Endothelial cell of umbilical vein (primary cell): Measurements from ENCODE around the gene MRPL48. TPM values are rescaled to one million over a fixed set of nuclear protein-coding genes. Genes with fewer than 3 reads are reported as not detected.

Source experiments
- BruUV-seq: library from RNA; stranded (reverse); fragments of 400-500 nt; replicated peaks from 2 replicates; lab custom pipeline; 2021; lab: Mats Ljungman, UMichigan
- CTCF ChIA-PET: fragments of 300-600, 350-600 bp; sonication (Branson Sonifier 250); formaldehyde crosslinking; loops from one replicate; lab custom pipeline; 2021; ENCODE audit warnings: antibody characterized with exemption, inconsistent platforms; lab: Charles Lee
- POLR2A ChIA-PET: fragments of 300-600, 350-600 bp; sonication (Branson Sonifier 250); formaldehyde crosslinking; loops from one replicate; lab custom pipeline; 2021; ENCODE audit warnings: antibody characterized with exemption, inconsistent platforms; lab: Charles Lee
- DNase-seq: peaks from one replicate; pipeline ENCODE4 v3.0.0-alpha.2; 2011; ENCODE audit warnings: low read depth, low spot score
- FAIRE-seq: peaks from 2 replicates; lab custom pipeline; 2011; peaks lifted over from hg19 to GRCh38; lab: Jason Lieb, UNC
- H2AFZ ChIP-seq: 2 replicates; pipeline ENCODE4 v1.6.0; 2012; ENCODE audit warnings: low read depth, low read length, control low read depth, inconsistent platforms
- H3K27ac ChIP-seq: 2 replicates; pipeline ENCODE4 v1.5.1; 2011; ENCODE audit warnings: low read depth, mild to moderate bottlenecking, control low read depth, low read length, moderate library complexity; ENCODE audit not compliant: insufficient read depth
- H3K27me3 ChIP-seq, 2 experiments: 2 replicates each; pipeline versions ENCODE4 v1.6.0 to v1.6.1; 2011; ENCODE audit warnings: low read length in 2 of 2, mixed read lengths in 1 of 2; ENCODE audit not compliant: control insufficient read depth in 2 of 2, insufficient read depth in 2 of 2
- H3K36me3 ChIP-seq, 2 experiments: 2 replicates in 1 of 2; 3 replicates in 1 of 2; pipeline ENCODE4 v1.5.1; 2011; ENCODE audit warnings: low read length in 2 of 2, mild to moderate bottlenecking in 1 of 2, moderate library complexity in 1 of 2; ENCODE audit not compliant: control insufficient read depth in 2 of 2, insufficient read depth in 2 of 2; ENCODE audit errors: extremely low read depth in 1 of 2
- H3K4me1 ChIP-seq: 3 replicates; pipeline ENCODE4 v1.5.1; 2011; ENCODE audit warnings: mild to moderate bottlenecking, low read length; ENCODE audit not compliant: control insufficient read depth, insufficient read depth; ENCODE audit errors: extremely low read depth
- H3K4me2 ChIP-seq: 2 replicates; pipeline ENCODE4 v1.6.1; 2011; ENCODE audit warnings: low read length, control low read depth, mixed read lengths; ENCODE audit not compliant: insufficient read depth
- H3K4me3 ChIP-seq, 3 experiments: fragments of 200-600 bp in 1 of 3; sonication (generic), shearing (Covaris generic) in 1 of 3; replicated peaks in 1 of 3; 2 replicates each; pipeline ENCODE4 v1.5.1; 2011 to 2016; ENCODE audit warnings: control low read depth in 3 of 3, low read length in 3 of 3, mild to moderate bottlenecking in 2 of 3, inconsistent platforms in 1 of 3, low read depth in 1 of 3, moderate library complexity in 1 of 3; ENCODE audit not compliant: insufficient read depth in 1 of 3
- H3K79me2 ChIP-seq: 2 replicates; pipeline ENCODE4 v1.6.0; 2012; ENCODE audit warnings: low read length, inconsistent platforms; ENCODE audit not compliant: control insufficient read depth, insufficient read depth
- H3K9ac ChIP-seq: replicated peaks from 2 replicates; pipeline ENCODE3; 2011; ENCODE audit warnings: low read length, control low read depth; ENCODE audit not compliant: insufficient read depth; ENCODE audit errors: extremely low read depth
- H3K9me1 ChIP-seq: replicated peaks from 3 replicates; pipeline ENCODE4 v1.6.0; 2011; ENCODE audit warnings: mild to moderate bottlenecking, low read length; ENCODE audit not compliant: control insufficient read depth, insufficient read depth; ENCODE audit errors: extremely low read depth
- H3K9me3 ChIP-seq: replicated peaks from 2 replicates; pipeline ENCODE4 v1.5.1; 2012; ENCODE audit warnings: low read length, inconsistent platforms; ENCODE audit not compliant: control insufficient read depth, insufficient read depth
- H4K20me1 ChIP-seq: replicated peaks from 2 replicates; pipeline ENCODE3; 2011; ENCODE audit warnings: mild to moderate bottlenecking, low read length; ENCODE audit not compliant: control insufficient read depth, insufficient read depth; ENCODE audit errors: extremely low read depth
- EZH2 ChIP-seq: IDR thresholded peaks from 2 replicates; pipeline ENCODE4 v1.6.1; 2012; ENCODE audit warnings: borderline replicate concordance, low read depth, mild to moderate bottlenecking, moderate library complexity, low read length, inconsistent platforms; ENCODE audit not compliant: severe bottlenecking
- FOS ChIP-seq: IDR thresholded peaks from 2 replicates; pipeline ENCODE4 v1.6.1; 2011; ENCODE audit warnings: mild to moderate bottlenecking, low read length, moderate library complexity, borderline replicate concordance; ENCODE audit not compliant: insufficient read depth
- GATA2 ChIP-seq: IDR thresholded peaks from 2 replicates; pipeline ENCODE4 v1.7.0; 2011; ENCODE audit warnings: low read depth, mild to moderate bottlenecking, moderate library complexity, mixed read lengths, low read length; ENCODE audit not compliant: insufficient read length, insufficient read depth
- JUN ChIP-seq: IDR thresholded peaks from 2 replicates; pipeline ENCODE4 v1.6.1; 2011; ENCODE audit warnings: borderline replicate concordance, low read depth; ENCODE audit not compliant: insufficient read length, insufficient read depth
- MAX ChIP-seq: IDR thresholded peaks from 2 replicates; pipeline ENCODE4 v1.6.1; 2011; ENCODE audit not compliant: insufficient read depth, insufficient read length
- MYC ChIP-seq: IDR thresholded peaks from one replicate; pipeline ENCODE4 v1.6.1; 2011; ENCODE audit warnings: mild to moderate bottlenecking, low read depth, low read length
- POLR2A ChIP-seq: IDR thresholded peaks from 2 replicates; pipeline ENCODE4 v1.6.1; 2012; ENCODE audit warnings: low read depth, mild to moderate bottlenecking, control low read depth, low read length
- POLR2AphosphoS5 ChIP-seq: IDR thresholded peaks from 2 replicates; pipeline ENCODE4 v1.6.1; 2012; ENCODE audit warnings: low read depth, mild to moderate bottlenecking, control low read depth, low read length, moderate library complexity; ENCODE audit not compliant: insufficient read depth
- dilution Hi-C: fragments of 300-500 bp; cut with MboI; formaldehyde crosslinking; loops from one replicate; pipeline ENCODE4 v1.15.0; 2019; ENCODE audit warnings: low sequenced_read_pairs; ENCODE audit not compliant: extremely low pct_ligation_motif_present
- intact Hi-C: fragments of 100-400 bp; cut with micrococcal nuclease; formaldehyde crosslinking; loops from one replicate; pipeline ENCODE4 v1.10.0; 2022
- polyA plus RNA-seq, 4 experiments: library from polyadenylated mRNA; depleted of rRNA in 3 of 4; stranded (reverse) in 3 of 4; unstranded in 1 of 4; fragments of >200 nt; gene quantifications; 2 replicates each; pipeline versions ENCODE4 v1.2.1 to v1.2.3, GENCODE V29; 2011 to 2012; ENCODE audit warnings: missing spikeins in 1 of 4
- total RNA-seq: library from RNA; stranded (reverse); gene quantifications from 2 replicates; pipeline ENCODE4 v1.2.3, GENCODE V29; 2021
- TF ChIP-seq, protein P1 (sequence below), 2 donors: IDR thresholded peaks; 1 replicate in 1 of 2; 2 replicates in 1 of 2; pipeline ENCODE4 v1.5.1; 2011; ENCODE audit warnings: low read length in 2 of 2, mild to moderate bottlenecking in 2 of 2, moderate library complexity in 2 of 2, control low read depth in 1 of 2, inconsistent platforms in 1 of 2, low read depth in 1 of 2; ENCODE audit not compliant: insufficient read depth in 1 of 2; ENCODE audit errors: extremely low read depth in 1 of 2

MRPL48 gene
- total and polyA plus RNA-seq, 2 donors (not counting 3 experiments of a cell fraction or from before 2014, with no cell fraction given), result 25.0 to 38.3 TPM

GRCh38 chr11:73752903-73753302 is 34.8 kb upstream of the MRPL48 start:
- no peak for FAIRE-seq
- peaks cover 22% of the 10 kb centered on the region for H4K20me1 ChIP-seq
- no peak for TF ChIP-seq EZH2
- TF ChIP-seq POLR2A, result no peak
- TF ChIP-seq MYC, result no peak
- H3K4me1 ChIP-seq, result peaks cover 3% of the 10 kb centered on the region
- H3K9ac ChIP-seq, result no peak overlapping the region
- H3K27ac ChIP-seq, result no peak overlapping the region
- no peak overlapping the region for H2AFZ ChIP-seq
- no TSS peak for BruUV-seq
- DNase-seq, result no peak
- no peak overlapping the region for H3K4me2 ChIP-seq
- no peaks in the 10 kb centered on the region for H3K9me1 ChIP-seq
- H3K36me3 ChIP-seq, result peaks cover 0 to 5% of the 10 kb centered on the region in 2 experiments
- no peak overlapping the region for H3K4me3 ChIP-seq
- intact Hi-C loops, result no loop called here
- dilution Hi-C loops, result no loop called here
- CTCF ChIA-PET, result interaction anchor here (1.0 kb wide), 1 partner anchor 38 kb away, joined by 3 read pairs; no protein-coding TSS in a partner anchor
- H3K79me2 ChIP-seq, result peaks cover 96% of the 10 kb centered on the region
- no peaks in the 10 kb centered on the region for H3K27me3 ChIP-seq
- POLR2A ChIA-PET, result interaction anchor here (1.3 kb wide), 1 partner anchor 8 kb away, joined by 5 read pairs; the partner anchor contains the start of gene RAB6A
- H3K9me3 ChIP-seq, result no peaks in the 10 kb centered on the region

GRCh38 chr11:73753938-73754337 is 33.7 kb upstream of the MRPL48 start:
- dilution Hi-C loops (no loop called here), intact Hi-C loops (no loop called here)
- Histone ChIP-seq H3K4me2 (no peak overlapping the region), H3K9me1 (no peaks in the 10 kb centered on the region), H3K4me3 (no peak overlapping the region), H3K9ac (no peak overlapping the region), H3K27me3 (no peaks in the 10 kb centered on the region), H3K79me2 (peaks cover 96% of the 10 kb centered on the region), H3K9me3 (no peaks in the 10 kb centered on the region), H3K27ac (no peak overlapping the region), H4K20me1 (peaks cover 27% of the 10 kb centered on the region), H3K4me1 (peaks cover 13% of the 10 kb centered on the region), H3K36me3 (peaks cover 0 to 5% of the 10 kb centered on the region in 2 experiments), H2AFZ (no peak overlapping the region)
- ChIA-PET CTCF (no interaction called here), POLR2A (no interaction called here)
- no peak for DNase-seq
- FAIRE-seq, result no peak
- BruUV-seq, result no TSS peak
- TF ChIP-seq, protein P1, sequence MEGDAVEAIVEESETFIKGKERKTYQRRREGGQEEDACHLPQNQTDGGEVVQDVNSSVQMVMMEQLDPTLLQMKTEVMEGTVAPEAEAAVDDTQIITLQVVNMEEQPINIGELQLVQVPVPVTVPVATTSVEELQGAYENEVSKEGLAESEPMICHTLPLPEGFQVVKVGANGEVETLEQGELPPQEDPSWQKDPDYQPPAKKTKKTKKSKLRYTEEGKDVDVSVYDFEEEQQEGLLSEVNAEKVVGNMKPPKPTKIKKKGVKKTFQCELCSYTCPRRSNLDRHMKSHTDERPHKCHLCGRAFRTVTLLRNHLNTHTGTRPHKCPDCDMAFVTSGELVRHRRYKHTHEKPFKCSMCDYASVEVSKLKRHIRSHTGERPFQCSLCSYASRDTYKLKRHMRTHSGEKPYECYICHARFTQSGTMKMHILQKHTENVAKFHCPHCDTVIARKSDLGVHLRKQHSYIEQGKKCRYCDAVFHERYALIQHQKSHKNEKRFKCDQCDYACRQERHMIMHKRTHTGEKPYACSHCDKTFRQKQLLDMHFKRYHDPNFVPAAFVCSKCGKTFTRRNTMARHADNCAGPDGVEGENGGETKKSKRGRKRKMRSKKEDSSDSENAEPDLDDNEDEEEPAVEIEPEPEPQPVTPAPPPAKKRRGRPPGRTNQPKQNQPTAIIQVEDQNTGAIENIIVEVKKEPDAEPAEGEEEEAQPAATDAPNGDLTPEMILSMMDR (IDR thresholded peaks at IDR 0.05; ENCODE audit: extremely low read depth in 1 of 2, insufficient read depth in 1 of 2, low read depth in 1 of 2, low read length in 2 of 2), result no peak
- TF ChIP-seq POLR2AphosphoS5, result no peak
- TF ChIP-seq FOS, result no peak
- no peak for TF ChIP-seq GATA2
- TF ChIP-seq JUN, result no peak
- no peak for TF ChIP-seq EZH2
- no peak for TF ChIP-seq MYC
- no peak for TF ChIP-seq MAX
- no peak for TF ChIP-seq POLR2A
